CD14-positive monocyte (primary cell): Measurements from ENCODE around the gene TMEM240. TPM values are rescaled to one million over a fixed set of nuclear protein-coding genes. Genes with fewer than 3 reads are reported as not detected.
A peak's percentile ranks its signal among the peaks of the same experiment; 100 is the strongest.

ENCODE experiments used
- DNase-seq, 3 donors: peaks; one replicate each; pipeline ENCODE4 v3.0.0-alpha.2; 2011 to 2022
- H2AFZ ChIP-seq: 2 replicates; pipeline ENCODE4 v1.6.0; 2012; ENCODE audit warnings: mild to moderate bottlenecking, low read depth, low read length, inconsistent platforms; ENCODE audit not compliant: insufficient read depth, poor library complexity, severe bottlenecking
- H3K27ac ChIP-seq, 2 donors: 1 replicate in 1 of 2; 2 replicates in 1 of 2; pipeline ENCODE4 v1.5.1; 2012 to 2013; ENCODE audit warnings: low read length in 2 of 2, control low read depth in 1 of 2, inconsistent platforms in 1 of 2, low read depth in 1 of 2, mild to moderate bottlenecking in 1 of 2
- H3K27me3 ChIP-seq, 2 donors: one replicate each; pipeline versions ENCODE4 v1.6.0 to v1.6.1; 2011 to 2013; ENCODE audit warnings: low read length in 2 of 2; ENCODE audit not compliant: control insufficient read depth in 2 of 2, insufficient read depth in 2 of 2
- H3K36me3 ChIP-seq, 2 donors: replicated peaks in 1 of 2; 1 replicate in 1 of 2; 2 replicates in 1 of 2; pipeline versions ENCODE4 v1.5.1 to v1.6.1; 2012 to 2013; ENCODE audit warnings: low read length in 2 of 2, control low read depth in 1 of 2, inconsistent platforms in 1 of 2, mild to moderate bottlenecking in 1 of 2; ENCODE audit not compliant: insufficient read depth in 2 of 2, control insufficient read depth in 1 of 2
- H3K4me1 ChIP-seq, 2 donors: 1 replicate in 1 of 2; 2 replicates in 1 of 2; pipeline versions ENCODE4 v1.5.1 to v1.6.1; 2012 to 2013; ENCODE audit warnings: low read length in 2 of 2, control low read depth in 1 of 2, inconsistent platforms in 1 of 2, mild to moderate bottlenecking in 1 of 2, moderate library complexity in 1 of 2; ENCODE audit not compliant: insufficient read depth in 2 of 2, control insufficient read depth in 1 of 2
- H3K4me2 ChIP-seq: replicated peaks from 2 replicates; pipeline ENCODE3; 2012; ENCODE audit warnings: low read length, moderate library complexity, mild to moderate bottlenecking; ENCODE audit not compliant: poor library complexity, severe bottlenecking; ENCODE audit errors: extremely low read depth
- H3K4me3 ChIP-seq, 3 experiments: fragments of 200-600 bp in 1 of 3; sonication (generic) in 1 of 3; replicated peaks in 1 of 3; 1 replicate in 2 of 3; 2 replicates in 1 of 3; pipeline ENCODE4 v1.5.1; 2011 to 2013; ENCODE audit warnings: low read length in 3 of 3, mild to moderate bottlenecking in 3 of 3, control low read depth in 2 of 3, low read depth in 2 of 3, inconsistent platforms in 1 of 3, moderate library complexity in 1 of 3
- H3K79me2 ChIP-seq: 2 replicates; pipeline ENCODE4 v1.6.0; 2012; ENCODE audit warnings: mild to moderate bottlenecking, control low read depth, inconsistent platforms, low read length, moderate library complexity; ENCODE audit not compliant: insufficient read depth
- H3K9ac ChIP-seq: 2 replicates; pipeline ENCODE4 v1.6.0; 2017; ENCODE audit warnings: low read length, mild to moderate bottlenecking; ENCODE audit not compliant: insufficient read depth, poor library complexity, severe bottlenecking
- H3K9me3 ChIP-seq, 2 donors: replicated peaks in 1 of 2; 1 replicate in 1 of 2; 2 replicates in 1 of 2; pipeline versions ENCODE4 v1.5.1 to v1.6.1; 2012 to 2013; ENCODE audit warnings: low read length in 2 of 2, control low read depth in 1 of 2; ENCODE audit not compliant: control insufficient read depth in 1 of 2, insufficient read depth in 1 of 2
- H4K20me1 ChIP-seq: 2 replicates; pipeline ENCODE4 v1.6.0; 2012; ENCODE audit warnings: mild to moderate bottlenecking, low read length, control low read depth, moderate library complexity; ENCODE audit not compliant: insufficient read depth
- H3K27ac Mint-ChIP-seq, 7 donors: one replicate each; pipeline ENCODE4 v1.8.0; 2020; ENCODE audit warnings: mild to moderate bottlenecking in 7 of 7, mixed read lengths in 7 of 7, moderate library complexity in 6 of 7, inconsistent platforms in 2 of 7
- H3K27me3 Mint-ChIP-seq, 3 donors: one replicate each; pipeline ENCODE4 v1.8.0; 2021 to 2022; ENCODE audit warnings: low read depth in 3 of 3, mild to moderate bottlenecking in 3 of 3, mixed read lengths in 3 of 3, moderate library complexity in 3 of 3, inconsistent platforms in 1 of 3
- H3K36me3 Mint-ChIP-seq, 2 donors: one replicate each; pipeline ENCODE4 v1.8.0; 2020; ENCODE audit warnings: mixed read lengths in 2 of 2, inconsistent platforms in 1 of 2, mild to moderate bottlenecking in 1 of 2
- H3K4me1 Mint-ChIP-seq: one replicate; pipeline ENCODE4 v1.8.0; 2020; ENCODE audit warnings: mild to moderate bottlenecking, mixed read lengths
- H3K4me3 Mint-ChIP-seq, 2 donors: one replicate each; pipeline ENCODE4 v1.8.0; 2020; ENCODE audit warnings: mild to moderate bottlenecking in 2 of 2, mixed read lengths in 2 of 2, moderate library complexity in 1 of 2
- H3K9me3 Mint-ChIP-seq, 7 donors: one replicate each; pipeline ENCODE4 v1.8.0; 2020 to 2022; ENCODE audit warnings: mixed read lengths in 7 of 7, mild to moderate bottlenecking in 6 of 7, moderate library complexity in 6 of 7, inconsistent platforms in 2 of 7
- WGBS: methylation state at CpG from one replicate; pipeline ENCODE4 v1.1.5; 2013; ENCODE audit warnings: missing lambda C conversion rate; ENCODE audit not compliant: insufficient coverage; 5-methylcytosine and 5-hydroxymethylcytosine counted together
- intact Hi-C, 2 donors: fragments of 100-400 bp; cut with micrococcal nuclease; formaldehyde crosslinking; loops; one replicate each; pipeline versions ENCODE4 v1.15.0 to v1.15.1; 2023
- polyA plus RNA-seq, 3 donors: library from polyadenylated mRNA; depleted of rRNA in 1 of 3; unstranded in 2 of 3; stranded (reverse) in 1 of 3; fragments of 300-500 nt in 2 of 3; fragments of >200 nt in 1 of 3; fragmentation: Illumina TruSeq in 2 of 3; gene quantifications; 1 replicate in 2 of 3; 2 replicates in 1 of 3; pipeline ENCODE4 v1.2.3, GENCODE V29; 2012 to 2021
- TF ChIP-seq, protein P1 (sequence below): fragments of 200-600 bp; IDR thresholded peaks from one replicate; pipeline ENCODE4 v1.8.0; 2022; ENCODE audit warnings: antibody characterized with exemption, mild to moderate bottlenecking

The TMEM240 gene
- polyA plus RNA-seq, 3 donors, result not detected

DNA sequence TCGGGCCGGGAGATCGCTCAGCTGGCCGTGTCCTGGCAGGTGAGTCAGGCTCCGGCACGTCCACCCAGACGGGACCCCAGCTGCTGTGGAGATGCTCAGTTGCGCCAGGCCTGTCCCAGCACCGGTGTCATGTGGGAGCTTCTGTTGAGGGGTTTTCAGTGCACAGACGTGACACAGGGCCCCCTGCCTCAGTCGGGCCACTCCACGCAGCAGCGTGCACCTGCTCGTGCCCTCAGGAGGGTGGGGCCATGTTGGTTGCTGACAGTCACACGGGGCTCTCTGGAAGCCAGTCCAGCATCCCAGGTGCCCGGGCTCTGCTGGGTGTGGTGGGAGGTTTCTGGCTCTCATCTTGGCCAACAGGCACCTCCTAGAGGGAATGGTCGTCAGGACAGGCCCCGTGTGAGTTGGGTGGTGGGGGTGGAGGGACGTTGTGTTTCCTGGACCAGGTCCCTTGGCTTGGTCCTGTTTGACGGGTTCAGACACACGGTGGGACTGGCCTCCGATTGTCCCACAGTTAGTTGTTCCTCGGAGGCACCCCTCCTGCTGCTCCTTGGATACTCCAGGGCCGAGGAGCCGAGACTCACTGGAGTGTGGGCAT is 49.7 kb downstream of the TMEM240 start:
- H3K4me3 ChIP-seq, result no peak overlapping the region
- H2AFZ ChIP-seq, result no peak overlapping the region
- no peak overlapping the region for H3K4me2 ChIP-seq
- H3K36me3 ChIP-seq, result peaks cover 43 to 72% of the 10 kb centered on the region in 2 donors
- H3K27me3 ChIP-seq, result no peaks in the 10 kb centered on the region
- peak overlapping the region in 1 of 7 donors; percentile 30 for H3K27ac Mint-ChIP-seq
- no peaks in the 10 kb centered on the region for H3K4me1 Mint-ChIP-seq
- no peak overlapping the region for H3K9ac ChIP-seq
- peaks cover 25 to 36% (median 28%) of the 10 kb centered on the region in 7 donors for H3K9me3 Mint-ChIP-seq
- WGBS, result 98% methylated on average over 15 of the region's 25 CpGs
- no peak for DNase-seq
- H3K27me3 Mint-ChIP-seq, result peaks cover 0 to 4% (median 0%) of the 10 kb centered on the region in 3 donors
- no peak overlapping the region for H3K27ac ChIP-seq
- H3K4me1 ChIP-seq, result no peaks in the 10 kb centered on the region
- intact Hi-C loops, result no loop called here
- H4K20me1 ChIP-seq, result no peaks in the 10 kb centered on the region
- H3K79me2 ChIP-seq, result no peaks in the 10 kb centered on the region
- H3K9me3 ChIP-seq, result peaks cover 14 to 36% of the 10 kb centered on the region in 2 donors
- H3K4me3 Mint-ChIP-seq, result no peak overlapping the region
- TF ChIP-seq, protein P1, sequence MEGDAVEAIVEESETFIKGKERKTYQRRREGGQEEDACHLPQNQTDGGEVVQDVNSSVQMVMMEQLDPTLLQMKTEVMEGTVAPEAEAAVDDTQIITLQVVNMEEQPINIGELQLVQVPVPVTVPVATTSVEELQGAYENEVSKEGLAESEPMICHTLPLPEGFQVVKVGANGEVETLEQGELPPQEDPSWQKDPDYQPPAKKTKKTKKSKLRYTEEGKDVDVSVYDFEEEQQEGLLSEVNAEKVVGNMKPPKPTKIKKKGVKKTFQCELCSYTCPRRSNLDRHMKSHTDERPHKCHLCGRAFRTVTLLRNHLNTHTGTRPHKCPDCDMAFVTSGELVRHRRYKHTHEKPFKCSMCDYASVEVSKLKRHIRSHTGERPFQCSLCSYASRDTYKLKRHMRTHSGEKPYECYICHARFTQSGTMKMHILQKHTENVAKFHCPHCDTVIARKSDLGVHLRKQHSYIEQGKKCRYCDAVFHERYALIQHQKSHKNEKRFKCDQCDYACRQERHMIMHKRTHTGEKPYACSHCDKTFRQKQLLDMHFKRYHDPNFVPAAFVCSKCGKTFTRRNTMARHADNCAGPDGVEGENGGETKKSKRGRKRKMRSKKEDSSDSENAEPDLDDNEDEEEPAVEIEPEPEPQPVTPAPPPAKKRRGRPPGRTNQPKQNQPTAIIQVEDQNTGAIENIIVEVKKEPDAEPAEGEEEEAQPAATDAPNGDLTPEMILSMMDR, result no peak
- peaks cover 51 to 86% of the 10 kb centered on the region in 2 donors for H3K36me3 Mint-ChIP-seq

DNA sequence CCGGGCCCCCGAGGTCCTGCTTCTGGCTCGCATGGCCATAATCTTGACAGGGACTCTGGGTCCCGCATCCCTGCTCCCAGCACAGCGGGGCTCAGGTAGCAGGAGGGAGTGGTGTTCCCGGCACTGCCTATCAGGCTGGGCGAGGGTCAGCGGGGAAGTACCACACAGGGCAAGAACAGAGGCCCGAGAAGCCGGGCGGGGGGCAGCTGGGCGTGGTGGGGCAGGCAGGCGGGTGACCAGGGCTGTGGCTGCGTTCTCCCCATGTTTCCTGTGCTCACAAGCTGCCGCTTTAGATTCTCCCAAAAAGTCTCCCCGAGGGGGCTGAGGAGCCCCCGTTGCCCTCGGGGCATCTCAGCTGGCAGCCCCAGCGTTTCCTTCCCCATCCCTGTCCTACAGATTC is 50.6 kb downstream of the TMEM240 start:
- no peak for DNase-seq
- Mint-ChIP-seq H3K27ac (peak overlapping the region in 1 of 7 donors; percentile 62), H3K4me1 (no peaks in the 10 kb centered on the region), H3K9me3 (peaks cover 25 to 36% (median 28%) of the 10 kb centered on the region in 7 donors), H3K36me3 (peaks cover 49 to 85% of the 10 kb centered on the region in 2 donors), H3K4me3 (no peak overlapping the region), H3K27me3 (peaks cover 0 to 4% (median 0%) of the 10 kb centered on the region in 3 donors)
- Histone ChIP-seq H3K36me3 (peaks cover 39 to 63% of the 10 kb centered on the region in 2 donors), H4K20me1 (no peaks in the 10 kb centered on the region), H3K79me2 (no peaks in the 10 kb centered on the region), H2AFZ (no peak overlapping the region), H3K9ac (no peak overlapping the region), H3K4me1 (no peaks in the 10 kb centered on the region), H3K9me3 (peaks cover 14 to 36% of the 10 kb centered on the region in 2 donors), H3K27me3 (no peaks in the 10 kb centered on the region), H3K27ac (no peak overlapping the region), H3K4me3 (no peak overlapping the region), H3K4me2 (no peak overlapping the region)
- intact Hi-C loops, result no loop called here
- TF ChIP-seq, protein P1, result no peak
- 95% methylated on average over 19 of the region's 19 CpGs for WGBS
